ENCODE results near the gene KLF3.

- TF ChIP-seq, protein P1, sequence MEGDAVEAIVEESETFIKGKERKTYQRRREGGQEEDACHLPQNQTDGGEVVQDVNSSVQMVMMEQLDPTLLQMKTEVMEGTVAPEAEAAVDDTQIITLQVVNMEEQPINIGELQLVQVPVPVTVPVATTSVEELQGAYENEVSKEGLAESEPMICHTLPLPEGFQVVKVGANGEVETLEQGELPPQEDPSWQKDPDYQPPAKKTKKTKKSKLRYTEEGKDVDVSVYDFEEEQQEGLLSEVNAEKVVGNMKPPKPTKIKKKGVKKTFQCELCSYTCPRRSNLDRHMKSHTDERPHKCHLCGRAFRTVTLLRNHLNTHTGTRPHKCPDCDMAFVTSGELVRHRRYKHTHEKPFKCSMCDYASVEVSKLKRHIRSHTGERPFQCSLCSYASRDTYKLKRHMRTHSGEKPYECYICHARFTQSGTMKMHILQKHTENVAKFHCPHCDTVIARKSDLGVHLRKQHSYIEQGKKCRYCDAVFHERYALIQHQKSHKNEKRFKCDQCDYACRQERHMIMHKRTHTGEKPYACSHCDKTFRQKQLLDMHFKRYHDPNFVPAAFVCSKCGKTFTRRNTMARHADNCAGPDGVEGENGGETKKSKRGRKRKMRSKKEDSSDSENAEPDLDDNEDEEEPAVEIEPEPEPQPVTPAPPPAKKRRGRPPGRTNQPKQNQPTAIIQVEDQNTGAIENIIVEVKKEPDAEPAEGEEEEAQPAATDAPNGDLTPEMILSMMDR (conservative IDR thresholded peaks at IDR 0.05; ENCODE audit: low read depth, low read length): no peak
- no peak for TF ChIP-seq RCOR1 (IDR thresholded peaks at IDR 0.05; ENCODE audit: insufficient replicate concordance, low read length)
- TF ChIP-seq POLR2A (IDR thresholded peaks at IDR 0.05; ENCODE audit: low read depth, low read length): no peak
- no peak for TF ChIP-seq CHD1 (IDR thresholded peaks at IDR 0.05; ENCODE audit: low read depth, low read length)
- TF ChIP-seq RAD21 (IDR thresholded peaks at IDR 0.05; ENCODE audit: low read length): no peak
- no peak for TF ChIP-seq BHLHE40 (IDR thresholded peaks at IDR 0.05; ENCODE audit: low read depth, low read length)
- no peak for TF ChIP-seq ELK1 (IDR thresholded peaks at IDR 0.05; ENCODE audit: borderline replicate concordance, low read depth, low read length)
- TF ChIP-seq MAFK (IDR thresholded peaks at IDR 0.05; ENCODE audit: low read depth, low read length): no peak
- TF ChIP-seq USF2 (IDR thresholded peaks at IDR 0.05; ENCODE audit: low read depth, low read length): no peak
- TF ChIP-seq SMC3 (IDR thresholded peaks at IDR 0.05; ENCODE audit: low read depth, low read length): no peak
- TF ChIP-seq CEBPB (IDR thresholded peaks at IDR 0.05; ENCODE audit: low read depth, low read length): no peak
- no peak for TF ChIP-seq MXI1 (IDR thresholded peaks at IDR 0.05; ENCODE audit: borderline replicate concordance, low read depth, low read length)
These were observed 19.8 kb upstream of the KLF3 start for GRCh38 chr4:38644201-38644600.
